Measurements from ENCODE around the gene CNEP1R1. TPM values are rescaled to one million over a fixed set of nuclear protein-coding genes. Genes with fewer than 3 reads are reported as not detected.

The CNEP1R1 gene
- total RNA-seq, 1 donor from 2014 or later, result 24.3 TPM

DNA sequence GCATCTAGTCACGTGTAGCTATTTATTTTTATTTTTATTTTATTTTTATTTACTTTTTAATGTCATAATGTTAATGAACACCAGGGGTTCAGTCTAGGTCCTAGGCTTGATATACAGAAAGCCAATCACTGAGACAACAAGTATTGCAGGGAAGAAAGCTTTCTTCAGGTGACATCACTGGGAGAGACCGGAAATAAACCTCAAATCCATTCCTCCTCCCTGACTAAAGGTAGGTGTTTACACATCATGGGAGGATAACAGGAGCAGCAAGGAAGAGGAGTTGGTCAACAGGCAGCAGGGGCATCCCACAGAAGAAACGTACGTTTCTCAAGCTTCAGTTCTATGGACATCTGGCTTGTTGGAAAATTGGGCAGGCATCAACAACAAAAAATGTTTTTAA lies 31.2 kb downstream of the CNEP1R1 start:
- Mint-ChIP-seq H3K36me3 (no peaks in the 10 kb centered on the region), H3K9me3 (peaks cover 14% of the 10 kb centered on the region), H3K27me3 (ENCODE audit: low read depth) (peaks cover 7% of the 10 kb centered on the region), H3K4me3 (no peak overlapping the region), H3K4me1 (no peaks in the 10 kb centered on the region), H3K27ac (no peak overlapping the region)
- TF ChIP-seq CTCF (IDR thresholded peaks at IDR 0.05; ENCODE audit: unreplicated experiment), result no peak
- DNase-seq (ENCODE audit: low spot score in 2 of 2, unreplicated experiment in 2 of 2), result no peak

DNA sequence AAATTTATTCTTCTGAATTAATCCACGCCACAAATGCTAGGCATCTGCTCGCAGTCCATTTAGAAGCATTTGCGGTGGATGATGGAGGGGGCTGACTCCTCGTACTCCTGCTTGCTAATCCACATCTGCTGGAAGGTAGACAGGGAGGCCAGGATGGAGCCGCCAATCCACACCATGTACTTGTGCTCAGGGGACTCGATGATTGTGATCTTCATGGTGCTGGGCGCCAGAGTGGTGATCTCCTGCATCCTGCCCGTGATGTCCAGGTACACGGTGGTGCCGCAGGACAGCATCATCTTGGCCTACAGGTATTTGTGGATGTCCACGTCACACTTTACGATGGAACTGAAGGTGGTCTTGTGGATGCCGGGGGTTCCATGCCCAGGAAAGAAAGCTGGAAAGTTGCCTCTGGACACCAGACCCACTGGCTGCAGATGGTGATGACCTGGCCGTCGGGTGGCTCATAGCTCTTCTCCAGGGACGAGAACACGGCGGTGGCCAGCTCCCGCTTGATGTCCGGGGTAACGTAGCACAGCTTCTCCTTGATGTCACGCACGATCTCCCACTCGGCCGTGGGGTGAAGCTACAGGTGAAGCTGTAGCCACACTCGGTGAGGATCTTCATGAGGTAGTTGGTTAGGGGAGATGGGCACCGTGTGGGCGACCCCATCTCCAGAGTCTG lies 33.2 kb downstream of the CNEP1R1 start:
- Mint-ChIP-seq H3K27me3 (ENCODE audit: low read depth) (peaks cover 5% of the 10 kb centered on the region), H3K4me3 (no peak overlapping the region), H3K36me3 (no peaks in the 10 kb centered on the region), H3K27ac (no peak overlapping the region), H3K9me3 (peaks cover 10% of the 10 kb centered on the region), H3K4me1 (no peaks in the 10 kb centered on the region)
- no peak for TF ChIP-seq CTCF (IDR thresholded peaks at IDR 0.05; ENCODE audit: unreplicated experiment)
- no peak for DNase-seq (ENCODE audit: low spot score in 2 of 2, unreplicated experiment in 2 of 2)

DNA sequence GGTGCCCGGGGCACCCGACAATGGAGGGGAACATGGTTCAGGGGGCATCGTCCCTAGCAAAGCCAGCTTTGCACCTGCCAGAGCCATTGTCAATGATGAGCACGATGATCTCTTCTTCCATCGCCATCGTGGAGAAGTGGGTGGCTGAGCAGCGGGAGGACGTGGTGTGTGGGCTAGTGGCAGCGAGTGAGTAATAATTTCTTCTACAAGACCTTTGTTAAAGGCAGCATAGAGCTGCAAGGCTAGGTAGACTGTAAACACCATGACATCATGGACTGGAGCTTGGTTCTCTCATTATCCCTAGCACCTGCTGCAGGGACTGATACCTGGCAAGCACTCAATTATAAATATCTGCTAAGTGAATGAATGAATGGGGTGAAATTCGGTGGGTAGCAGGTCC lies 34.1 kb downstream of the CNEP1R1 start:
- no peaks in the 10 kb centered on the region for H3K36me3 Mint-ChIP-seq
- no peak for DNase-seq (ENCODE audit: low spot score in 2 of 2, unreplicated experiment in 2 of 2)
- no peak for TF ChIP-seq CTCF (IDR thresholded peaks at IDR 0.05; ENCODE audit: unreplicated experiment)
- peaks cover 10% of the 10 kb centered on the region for H3K9me3 Mint-ChIP-seq
- H3K27me3 Mint-ChIP-seq (ENCODE audit: low read depth), result peaks cover 5% of the 10 kb centered on the region
- no peak overlapping the region for H3K4me3 Mint-ChIP-seq
- H3K27ac Mint-ChIP-seq, result no peak overlapping the region
- H3K4me1 Mint-ChIP-seq, result no peaks in the 10 kb centered on the region

- peaks cover 5% of the 10 kb centered on the region for H3K27me3 Mint-ChIP-seq (ENCODE audit: low read depth)
- DNase-seq (ENCODE audit: low spot score in 2 of 2, unreplicated experiment in 2 of 2), result no peak
- H3K4me1 Mint-ChIP-seq, result no peaks in the 10 kb centered on the region
- no peaks in the 10 kb centered on the region for H3K36me3 Mint-ChIP-seq
- peaks cover 10% of the 10 kb centered on the region for H3K9me3 Mint-ChIP-seq
- H3K4me3 Mint-ChIP-seq, result no peak overlapping the region
- no peak overlapping the region for H3K27ac Mint-ChIP-seq
- no peak for TF ChIP-seq CTCF (IDR thresholded peaks at IDR 0.05; ENCODE audit: unreplicated experiment)
Measured at GRCh38 chr16:50059669-50060068, 34.6 kb downstream of the CNEP1R1 start.

GRCh38 chr16:50061326-50061725 lies 36.3 kb downstream of the CNEP1R1 start:
- no peak for TF ChIP-seq CTCF (IDR thresholded peaks at IDR 0.05; ENCODE audit: unreplicated experiment)
- Mint-ChIP-seq H3K4me1 (no peaks in the 10 kb centered on the region), H3K4me3 (no peak overlapping the region), H3K27me3 (ENCODE audit: low read depth) (peaks cover 5% of the 10 kb centered on the region), H3K36me3 (no peaks in the 10 kb centered on the region), H3K9me3 (peaks cover 3% of the 10 kb centered on the region), H3K27ac (no peak overlapping the region)
- DNase-seq (ENCODE audit: low spot score in 2 of 2, unreplicated experiment in 2 of 2), result no peak

DNA sequence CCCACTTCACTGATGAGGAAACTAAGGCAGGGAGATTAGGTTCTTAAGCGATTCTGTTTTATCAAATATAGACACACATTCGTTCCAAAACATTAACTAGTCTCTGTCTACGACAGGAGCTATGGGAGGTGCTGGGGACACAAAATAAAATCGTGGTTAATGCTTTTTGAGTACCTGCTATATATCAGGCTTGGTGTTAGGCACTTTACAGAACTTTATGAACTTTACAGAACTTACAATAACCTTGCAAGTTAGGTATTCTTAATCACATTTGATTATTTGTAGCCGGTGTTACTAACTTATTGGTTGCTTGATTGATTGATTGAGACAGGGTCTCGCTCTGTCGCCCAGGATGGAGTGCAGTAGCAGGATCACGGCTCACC lies 40.2 kb downstream of the CNEP1R1 start:
- Mint-ChIP-seq H3K27ac (no peak overlapping the region), H3K27me3 (ENCODE audit: low read depth) (no peaks in the 10 kb centered on the region), H3K36me3 (peaks cover 4% of the 10 kb centered on the region), H3K4me1 (peaks cover 12% of the 10 kb centered on the region), H3K4me3 (peak overlapping the region; percentile 73), H3K9me3 (no peaks in the 10 kb centered on the region)
- no peak for DNase-seq (ENCODE audit: low spot score in 2 of 2, unreplicated experiment in 2 of 2)
- no peak for TF ChIP-seq CTCF (IDR thresholded peaks at IDR 0.05; ENCODE audit: unreplicated experiment)

Data from mesothelial cell of epicardium (in vitro differentiated cells).